Stimulated activated CD4-positive, alpha-beta T cell treated with anti-CD3 and anti-CD28 coated beads, TNF-alpha, amount 100 ng/mL, for 4 hours (primary cell): ENCODE measurements around the gene OR51A2.
"Not testable (repeated sequence)": the region's sequence is repeated elsewhere in the genome, so short reads cannot be mapped to it uniquely, and the experiment has no call there.

Experiments
- DNase-seq, 3 experiments: peaks; one replicate each; pipeline ENCODE4 v3.0.0-alpha.2; 2020; ENCODE audit warnings: low read depth in 3 of 3

Gene OR51A2

GRCh38 chr11:4955613-4956012 lies at the start of gene OR51A2:
Gene OR51A2 (minus strand): TSS chr11:4955713. CDS start chr11:4955713, 0 bp downstream.
- DNase-seq, result not testable (repeated sequence)

- no peak for DNase-seq
These were observed 49.1 kb upstream of the OR51A2 start for GRCh38 chr11:5004424-5005274.

GRCh38 chr11:4994551-4994950 lies 39.0 kb upstream of the OR51A2 start, which contains the start of gene OR51L1:
Gene OR51L1 (plus strand): TSS chr11:4994851. CDS start chr11:4998983, 4,132 bp downstream.
- no peak for DNase-seq

- no peak for DNase-seq
These were observed 35.5 kb upstream of the OR51A2 start for GRCh38 chr11:4991060-4991459.

GRCh38 chr11:4983841-4984240 lies 28.3 kb upstream of the OR51A2 start:
- no peak for DNase-seq

GRCh38 chr11:4982678-4983077 lies 27.2 kb upstream of the OR51A2 start:
- DNase-seq, result no peak

- no peak for DNase-seq
These were observed 23.5 kb upstream of the OR51A2 start for GRCh38 chr11:4979036-4979435.

GRCh38 chr11:4975436-4975835 lies 19.9 kb upstream of the OR51A2 start:
- no peak for DNase-seq

GRCh38 chr11:4962816-4963215 lies 7.3 kb upstream of the OR51A2 start:
- no peak for DNase-seq

- no peak for DNase-seq
These were observed 5.4 kb upstream of the OR51A2 start for GRCh38 chr11:4960877-4961276.

- no peak for DNase-seq
These were observed 1.9 kb upstream of the OR51A2 start for GRCh38 chr11:4957396-4957795.

GRCh38 chr11:4947505-4947904 lies 8.0 kb downstream of the OR51A2 start, which contains the start of gene OR51A4:
Gene OR51A4 (minus strand): TSS chr11:4947605. CDS start chr11:4947100, 505 bp downstream.
- DNase-seq, result no peak

GRCh38 chr11:4936745-4937144 lies 18.8 kb downstream of the OR51A2 start:
- DNase-seq, result no peak

- no peak for DNase-seq
These were observed 22.8 kb downstream of the OR51A2 start for GRCh38 chr11:4932751-4933150.

- no peak for DNase-seq
These were observed 28.9 kb downstream of the OR51A2 start for GRCh38 chr11:4926608-4927007.

GRCh38 chr11:4924239-4924638 lies 31.3 kb downstream of the OR51A2 start, which contains the start of gene OR51G1:
Gene OR51G1 (minus strand): TSS chr11:4924339. CDS start chr11:4924339, 0 bp downstream.
- no peak for DNase-seq

- DNase-seq, result no peak
These were observed 33.2 kb downstream of the OR51A2 start for GRCh38 chr11:4922304-4922703.

GRCh38 chr11:4921796-4922195 lies 33.7 kb downstream of the OR51A2 start:
- no peak for DNase-seq

GRCh38 chr11:4919250-4919649 lies 36.3 kb downstream of the OR51A2 start, which contains the start of gene OR51G2:
Gene OR51G2 (minus strand): TSS chr11:4919350. CDS start chr11:4915663, 3,687 bp downstream.
- DNase-seq, result no peak

- no peak for DNase-seq
These were observed 38.9 kb downstream of the OR51A2 start for GRCh38 chr11:4916581-4916980.
